HG02610 (cell line): ENCODE data around the gene SORCS1.
A peak's percentile ranks its signal among the peaks of the same experiment; 100 is the strongest.

Experiments
- ATAC-seq: cut with Tn5 transposase; IDR thresholded peaks from one replicate; pipeline ENCODE4 v1.9.1; 2021; ENCODE audit warnings: mild to moderate bottlenecking, moderate library complexity; ENCODE audit not compliant: unreplicated experiment

Gene SORCS1

GRCh38 chr10:106997721-106998120 is 166.8 kb downstream of the SORCS1 start:
- no peak for ATAC-seq

DNA sequence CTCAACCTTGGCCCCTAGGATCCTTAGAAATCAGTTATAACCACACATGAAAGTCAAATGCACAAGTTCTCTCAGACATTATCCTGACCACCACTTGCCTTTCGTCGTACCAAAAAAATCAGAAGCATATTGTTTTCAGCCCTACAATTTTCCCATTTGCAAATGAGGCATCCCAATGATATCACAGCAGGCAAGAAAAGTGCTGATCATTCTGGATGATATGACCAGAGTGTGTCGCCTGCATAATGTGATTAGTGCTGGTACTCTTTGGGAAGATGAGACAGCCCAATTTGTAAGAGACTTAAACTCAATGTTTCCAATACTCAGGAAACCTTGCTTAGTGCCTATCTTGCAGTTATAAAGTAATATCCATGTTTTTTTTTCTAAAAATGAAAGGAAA is 168.0 kb downstream of the SORCS1 start:
- no peak for ATAC-seq

GRCh38 chr10:106992055-106992454 is 172.5 kb downstream of the SORCS1 start:
- no peak for ATAC-seq

GRCh38 chr10:106991091-106991490 is 173.4 kb downstream of the SORCS1 start:
- no peak for ATAC-seq

DNA sequence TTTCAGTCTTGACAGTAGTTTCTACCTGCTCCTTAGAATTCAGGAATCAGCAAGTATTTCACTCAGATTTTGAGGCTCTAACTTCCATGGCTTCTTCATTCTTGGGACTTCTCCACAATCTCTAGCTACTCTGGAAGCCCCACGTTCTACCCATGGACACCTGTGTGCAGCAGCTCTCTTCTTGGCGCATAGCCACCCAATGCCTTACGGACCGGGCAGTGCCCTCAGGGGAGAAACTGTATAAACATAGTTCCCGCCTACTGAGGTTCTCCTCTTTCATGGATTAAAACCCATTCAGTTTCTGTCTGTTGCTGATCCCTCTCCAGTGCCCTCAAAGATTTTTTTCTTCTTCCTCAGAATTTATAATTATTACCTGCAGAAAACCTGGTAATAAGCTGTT is 177.1 kb downstream of the SORCS1 start:
- no peak for ATAC-seq

DNA sequence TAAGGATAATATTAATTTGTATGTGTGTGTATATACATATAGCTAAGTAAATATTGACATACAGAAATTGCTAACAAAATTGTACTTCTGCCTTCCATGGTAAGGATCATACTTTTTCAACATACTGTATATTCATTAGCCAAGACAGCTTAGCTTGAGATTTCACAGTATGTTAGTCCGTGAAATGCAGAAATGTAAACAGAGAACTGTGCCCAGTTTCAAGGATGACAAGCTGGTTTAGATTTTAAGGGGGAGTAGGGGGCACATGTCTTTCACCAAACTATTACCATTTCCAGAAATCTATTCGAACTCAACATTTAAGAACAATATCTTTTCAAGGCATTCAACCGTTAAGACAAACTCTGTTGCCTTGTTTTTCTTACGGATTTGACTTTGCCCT is 182.2 kb downstream of the SORCS1 start:
- ATAC-seq: no peak

- ATAC-seq: no peak
Measured at GRCh38 chr10:106981452-106982075, 182.9 kb downstream of the SORCS1 start.

DNA sequence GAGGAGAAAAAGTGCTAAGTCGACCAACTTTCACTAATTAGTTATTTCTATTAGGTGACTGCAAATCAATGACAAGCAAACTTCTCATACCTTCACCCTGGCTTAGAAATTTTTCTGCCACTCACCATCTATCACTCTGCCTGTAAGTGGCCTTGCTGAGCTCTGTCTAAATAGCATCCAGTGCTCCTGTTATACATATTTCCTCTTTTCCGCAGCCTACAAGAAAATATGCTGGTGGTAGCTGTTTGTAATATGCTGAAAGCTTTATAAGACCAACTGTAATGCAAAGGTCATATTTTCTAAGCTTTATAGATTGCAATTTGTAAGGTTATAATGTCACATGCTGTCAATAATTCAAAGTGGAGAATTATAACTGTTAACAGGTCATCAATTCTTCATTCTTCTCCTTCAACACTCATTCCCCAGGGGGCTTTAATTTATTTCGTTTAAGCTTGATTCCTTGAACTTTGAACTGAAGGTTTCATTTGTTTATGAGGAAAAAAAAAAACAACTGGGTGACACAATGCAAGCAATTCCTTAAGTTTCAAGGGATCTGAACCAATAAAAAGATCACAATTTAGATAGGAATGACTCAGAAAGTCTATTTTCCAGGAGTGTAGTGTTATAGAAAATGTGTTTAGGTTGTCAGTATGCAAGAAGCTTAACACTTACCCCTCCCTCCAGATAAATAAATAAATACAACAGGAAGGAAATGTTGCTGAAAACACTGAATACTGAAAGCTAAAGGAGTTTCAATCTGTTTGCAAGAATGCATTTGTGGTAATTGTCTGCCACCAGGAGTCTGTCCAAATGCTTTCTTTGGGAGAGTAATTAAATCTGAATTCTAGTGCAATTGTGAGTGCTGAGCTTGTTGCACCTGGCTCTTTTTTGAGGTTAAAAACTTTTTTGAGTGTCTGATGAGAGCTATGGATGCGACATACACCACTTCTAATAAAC is 183.7 kb downstream of the SORCS1 start:
- peak; percentile 64 for ATAC-seq

GRCh38 chr10:106978756-106979155 is 185.8 kb downstream of the SORCS1 start:
- ATAC-seq: no peak

DNA sequence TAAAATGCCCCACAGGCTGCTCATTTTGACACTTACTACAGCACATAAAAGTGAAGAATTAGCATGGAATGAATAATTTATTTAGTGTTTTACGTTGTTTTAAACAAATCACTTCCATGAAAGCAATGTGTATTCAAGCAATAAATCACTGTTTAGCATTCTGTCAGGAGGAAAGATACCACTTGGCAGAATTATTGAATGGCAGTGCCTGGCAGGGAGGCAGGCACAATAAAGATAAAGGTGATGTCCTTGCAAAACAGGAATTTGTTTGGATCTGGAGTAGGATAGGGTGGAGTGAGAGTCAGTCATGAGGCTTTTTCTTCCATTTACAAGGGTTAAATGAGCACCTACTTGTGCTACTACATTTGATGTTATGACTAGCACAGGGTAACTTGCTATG is 190.8 kb downstream of the SORCS1 start:
- ATAC-seq: no peak

DNA sequence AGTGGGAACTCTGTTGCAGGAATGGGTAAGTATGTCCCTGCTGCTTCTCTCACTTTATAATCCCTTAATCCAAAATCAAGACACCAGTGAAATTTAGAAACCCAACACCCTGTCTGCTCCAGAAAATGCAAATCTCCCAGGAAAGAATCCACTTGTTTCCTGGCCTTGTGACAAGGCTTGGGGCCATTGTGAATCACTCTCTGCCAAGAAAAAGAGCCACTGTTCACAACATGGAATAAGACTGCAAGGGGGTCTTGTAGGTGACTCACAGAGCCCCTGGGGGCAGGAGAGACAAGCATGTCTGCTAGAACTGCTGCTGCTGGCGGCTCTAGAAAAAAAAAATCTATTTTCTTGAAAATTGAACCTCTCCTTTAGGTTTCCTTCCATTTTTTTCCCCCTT is 191.2 kb downstream of the SORCS1 start:
- ATAC-seq: no peak

DNA sequence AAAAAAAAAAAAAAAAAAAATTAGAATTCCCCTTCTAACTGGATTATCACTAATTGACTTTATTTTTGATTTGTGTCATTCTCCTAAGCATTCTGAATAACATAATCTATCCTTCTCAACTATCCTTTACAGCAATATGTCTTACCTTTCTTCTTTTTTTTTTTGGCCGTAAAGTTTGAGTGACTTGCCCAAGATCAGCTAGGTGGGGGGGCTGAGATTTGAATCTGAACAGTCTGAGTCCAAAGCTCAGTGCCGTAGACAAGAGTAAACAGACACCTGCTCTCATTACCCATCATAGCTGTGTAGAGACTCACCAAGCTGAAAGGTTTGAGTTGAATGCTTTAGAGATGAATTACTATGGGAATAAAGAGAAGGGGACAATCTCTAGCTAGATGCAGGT is 192.1 kb downstream of the SORCS1 start:
- no peak for ATAC-seq

GRCh38 chr10:106971411-106971831 is 193.1 kb downstream of the SORCS1 start:
- ATAC-seq: no peak

- no peak for ATAC-seq
Measured at GRCh38 chr10:106967452-106967851, 197.1 kb downstream of the SORCS1 start.

DNA sequence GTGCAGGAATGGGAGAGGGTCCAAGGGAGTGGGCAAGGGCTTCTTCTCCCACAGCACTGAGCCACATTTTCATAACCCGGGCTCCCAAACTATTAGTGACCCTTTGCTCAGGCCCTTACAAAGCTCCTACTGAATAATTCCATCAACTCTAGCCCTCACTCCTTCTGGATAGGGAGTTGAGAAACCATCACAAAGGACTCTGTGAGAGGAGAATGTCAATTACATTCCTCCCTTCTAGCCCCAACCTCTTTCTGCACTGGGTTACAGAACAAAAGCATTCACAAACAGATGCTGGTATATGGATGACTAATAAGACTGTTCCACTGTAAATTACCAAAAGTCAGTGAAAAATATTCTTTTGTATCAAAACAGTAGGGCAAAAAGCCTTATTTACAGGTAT is 203.7 kb downstream of the SORCS1 start:
- ATAC-seq: no peak

- ATAC-seq: peak; percentile 55
Measured at GRCh38 chr10:106959521-106959920, 205.0 kb downstream of the SORCS1 start.

DNA sequence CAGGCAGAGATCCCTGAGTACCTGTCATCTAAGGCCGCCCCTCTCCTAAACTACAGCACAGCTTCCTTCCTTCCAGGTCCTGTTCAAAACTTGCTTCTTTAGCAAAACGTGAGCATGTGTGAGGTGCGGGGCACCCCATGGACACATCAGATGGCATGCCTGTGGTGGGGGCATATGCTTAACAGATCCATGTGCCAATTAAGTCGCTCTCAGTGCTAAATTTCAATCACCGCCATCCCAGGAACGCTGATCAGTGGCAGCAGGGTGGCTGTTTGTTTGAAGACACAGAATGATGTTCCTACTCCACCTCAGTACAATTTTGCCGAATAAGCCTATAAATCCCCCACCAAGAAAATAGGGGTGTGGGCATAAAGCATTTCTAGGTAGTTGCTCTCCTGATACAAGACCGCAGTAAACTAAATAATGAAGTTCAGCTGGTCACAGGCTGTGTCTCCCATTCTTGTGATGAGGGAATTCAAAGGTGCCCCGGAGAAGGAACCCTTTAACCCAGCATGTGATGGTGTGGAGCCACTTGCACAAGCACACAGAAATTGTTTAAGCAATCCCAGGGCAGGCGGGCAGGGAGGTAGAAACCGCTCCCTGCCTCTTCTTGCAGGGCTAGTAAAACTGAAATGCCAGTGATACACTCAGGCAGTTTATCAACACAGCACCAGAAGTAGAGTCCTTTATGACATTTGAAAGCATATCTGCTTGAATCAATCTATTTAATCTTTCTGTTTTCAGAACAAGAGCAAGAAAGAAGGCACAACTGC is 205.7 kb downstream of the SORCS1 start:
- ATAC-seq: no peak

DNA sequence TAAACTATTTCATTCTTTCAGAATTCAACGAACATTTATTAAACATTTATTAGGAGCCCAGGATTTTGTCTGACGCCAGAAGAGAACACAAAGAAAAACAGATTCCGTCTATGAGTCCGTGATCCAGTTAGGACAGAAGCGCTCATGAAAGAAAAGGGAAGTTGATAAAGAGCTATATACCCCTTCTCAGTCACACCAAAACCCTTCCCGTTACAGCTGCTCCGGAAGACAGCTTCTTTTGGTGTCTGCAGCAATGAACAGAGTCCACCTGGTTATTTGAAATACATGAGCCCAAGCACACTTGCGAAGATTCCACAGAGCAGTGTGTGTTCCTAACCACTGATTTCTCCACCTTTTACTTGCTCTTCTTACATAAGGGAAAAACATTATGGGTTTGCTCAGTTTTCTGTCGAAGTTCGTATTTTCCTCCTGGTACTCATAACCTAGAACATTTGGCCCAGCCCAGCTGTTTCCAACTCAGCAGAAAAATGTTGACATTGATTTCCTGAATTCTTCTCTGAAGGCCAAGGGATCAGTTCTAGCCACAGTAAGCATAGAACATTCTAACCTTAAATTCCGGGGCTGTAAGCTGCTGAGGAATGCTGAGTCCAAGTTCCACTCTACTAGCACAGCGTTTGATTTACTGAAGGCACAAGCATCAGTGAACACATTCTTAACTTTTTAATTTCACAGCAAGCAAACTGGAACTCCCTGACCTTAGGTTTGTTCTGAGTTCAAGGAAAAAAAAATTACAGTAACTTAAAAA is 206.5 kb downstream of the SORCS1 start:
- ATAC-seq: peak; percentile 77

- no peak for ATAC-seq
Measured at GRCh38 chr10:106956216-106956915, 208.1 kb downstream of the SORCS1 start.

GRCh38 chr10:106955133-106955532 is 209.4 kb downstream of the SORCS1 start:
- no peak for ATAC-seq
